ENCODE measurements around the gene PFKFB2.

PFKFB2 gene

DNA sequence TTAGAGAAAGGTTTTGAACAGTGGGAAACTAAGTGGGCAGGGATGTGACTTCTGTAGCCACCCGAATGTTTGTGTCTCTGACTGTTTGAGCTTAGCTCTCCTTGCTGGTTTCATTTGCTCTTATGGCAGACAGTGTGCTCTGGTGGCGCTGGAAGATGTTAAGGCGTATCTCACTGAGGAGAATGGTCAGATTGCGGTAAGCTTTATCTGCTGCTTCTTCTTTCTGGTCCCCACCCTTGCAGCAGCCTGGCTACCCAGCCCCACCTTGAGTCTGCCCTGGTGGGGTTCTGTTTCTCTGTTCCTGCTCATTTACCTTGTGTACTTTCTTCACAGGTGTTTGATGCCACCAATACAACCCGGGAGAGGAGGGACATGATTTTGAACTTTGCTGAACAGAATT lies 9.9 kb downstream of the PFKFB2 start:
- no peak overlapping the region for H3K4me3 ChIP-seq (ENCODE audit: low read length)
- no peak overlapping the region for H3K4me2 ChIP-seq (ENCODE audit: low read depth, low read length)
- H3F3A ChIP-seq (ENCODE audit: insufficient read depth, low read length) = peaks cover 15% of the 10 kb centered on the region
- no peaks in the 10 kb centered on the region for H3K9me3 ChIP-seq (replicated peaks; ENCODE audit: insufficient read depth, low read length)
- H4K20me1 ChIP-seq (ENCODE audit: insufficient read depth, low read length) = no peaks in the 10 kb centered on the region
- no peak overlapping the region for H3K9ac ChIP-seq (ENCODE audit: low read length)
- H3K9me2 ChIP-seq (replicated peaks; ENCODE audit: insufficient read depth, low read length) = no peaks in the 10 kb centered on the region
- no peaks in the 10 kb centered on the region for H3K36me3 ChIP-seq (replicated peaks; ENCODE audit: insufficient read depth, low read length)
- DNase-seq = no peak
- no peak overlapping the region for H2AFZ ChIP-seq (ENCODE audit: low read length)
- H3K79me2 ChIP-seq (ENCODE audit: low read length) = no peaks in the 10 kb centered on the region
- H3K27me3 ChIP-seq (replicated peaks; ENCODE audit: insufficient read depth, low read length) = no peaks in the 10 kb centered on the region
- H3K27ac ChIP-seq (ENCODE audit: low read length) = no peak overlapping the region
- TF ChIP-seq, protein P1, sequence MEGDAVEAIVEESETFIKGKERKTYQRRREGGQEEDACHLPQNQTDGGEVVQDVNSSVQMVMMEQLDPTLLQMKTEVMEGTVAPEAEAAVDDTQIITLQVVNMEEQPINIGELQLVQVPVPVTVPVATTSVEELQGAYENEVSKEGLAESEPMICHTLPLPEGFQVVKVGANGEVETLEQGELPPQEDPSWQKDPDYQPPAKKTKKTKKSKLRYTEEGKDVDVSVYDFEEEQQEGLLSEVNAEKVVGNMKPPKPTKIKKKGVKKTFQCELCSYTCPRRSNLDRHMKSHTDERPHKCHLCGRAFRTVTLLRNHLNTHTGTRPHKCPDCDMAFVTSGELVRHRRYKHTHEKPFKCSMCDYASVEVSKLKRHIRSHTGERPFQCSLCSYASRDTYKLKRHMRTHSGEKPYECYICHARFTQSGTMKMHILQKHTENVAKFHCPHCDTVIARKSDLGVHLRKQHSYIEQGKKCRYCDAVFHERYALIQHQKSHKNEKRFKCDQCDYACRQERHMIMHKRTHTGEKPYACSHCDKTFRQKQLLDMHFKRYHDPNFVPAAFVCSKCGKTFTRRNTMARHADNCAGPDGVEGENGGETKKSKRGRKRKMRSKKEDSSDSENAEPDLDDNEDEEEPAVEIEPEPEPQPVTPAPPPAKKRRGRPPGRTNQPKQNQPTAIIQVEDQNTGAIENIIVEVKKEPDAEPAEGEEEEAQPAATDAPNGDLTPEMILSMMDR (IDR thresholded peaks at IDR 0.05; ENCODE audit: low read length) = no peak
- no peak for TF ChIP-seq EZH2 (optimal IDR thresholded peaks at IDR 0.05; ENCODE audit: low read depth, low read length)
- no peak for TF ChIP-seq EZH2phosphoT487 (IDR thresholded peaks at IDR 0.05; ENCODE audit: low read length)
- peaks cover 19% of the 10 kb centered on the region for H3K4me1 ChIP-seq (ENCODE audit: low read length)

- Histone ChIP-seq H3K9me3 (replicated peaks; ENCODE audit: insufficient read depth, low read length) (no peaks in the 10 kb centered on the region), H3K4me1 (ENCODE audit: low read length) (peaks cover 6% of the 10 kb centered on the region), H3K9me2 (replicated peaks; ENCODE audit: insufficient read depth, low read length) (no peaks in the 10 kb centered on the region), H3F3A (ENCODE audit: insufficient read depth, low read length) (peaks cover under 1% of the 10 kb centered on the region; the same call in 1 of the 2 replicates), H3K79me2 (ENCODE audit: low read length) (no peaks in the 10 kb centered on the region), H3K9ac (ENCODE audit: low read length) (no peak overlapping the region), H3K27me3 (replicated peaks; ENCODE audit: insufficient read depth, low read length) (no peaks in the 10 kb centered on the region), H3K27ac (ENCODE audit: low read length) (no peak overlapping the region), H3K4me3 (ENCODE audit: low read length) (no peak overlapping the region), H2AFZ (ENCODE audit: low read length) (no peak overlapping the region), H4K20me1 (ENCODE audit: insufficient read depth, low read length) (no peaks in the 10 kb centered on the region), H3K36me3 (replicated peaks; ENCODE audit: insufficient read depth, low read length) (no peaks in the 10 kb centered on the region), H3K4me2 (ENCODE audit: low read depth, low read length) (no peak overlapping the region)
- DNase-seq = no peak
- TF ChIP-seq, protein P1 (IDR thresholded peaks at IDR 0.05; ENCODE audit: low read length) = no peak
- TF ChIP-seq EZH2 (optimal IDR thresholded peaks at IDR 0.05; ENCODE audit: low read depth, low read length) (no peak), EZH2phosphoT487 (IDR thresholded peaks at IDR 0.05; ENCODE audit: low read length) (no peak)
These were observed 11.5 kb downstream of the PFKFB2 start for GRCh38 chr1:207064561-207064960.

GRCh38 chr1:207067185-207067584 lies 14.1 kb downstream of the PFKFB2 start:
- H3K36me3 ChIP-seq (replicated peaks; ENCODE audit: insufficient read depth, low read length) = no peaks in the 10 kb centered on the region
- H2AFZ ChIP-seq (ENCODE audit: low read length) = no peak overlapping the region
- no peaks in the 10 kb centered on the region for H3K9me3 ChIP-seq (replicated peaks; ENCODE audit: insufficient read depth, low read length)
- no peak overlapping the region for H3K27ac ChIP-seq (ENCODE audit: low read length)
- H3K27me3 ChIP-seq (replicated peaks; ENCODE audit: insufficient read depth, low read length) = no peaks in the 10 kb centered on the region
- H3K4me2 ChIP-seq (ENCODE audit: low read depth, low read length) = no peak overlapping the region
- no peaks in the 10 kb centered on the region for H3F3A ChIP-seq (ENCODE audit: insufficient read depth, low read length)
- peaks cover 3% of the 10 kb centered on the region; the same call in 1 of the 2 replicates for H3K4me1 ChIP-seq (ENCODE audit: low read length)
- H3K4me3 ChIP-seq (ENCODE audit: low read length) = no peak overlapping the region
- no peak for DNase-seq
- H3K9me2 ChIP-seq (replicated peaks; ENCODE audit: insufficient read depth, low read length) = no peaks in the 10 kb centered on the region
- no peaks in the 10 kb centered on the region for H3K79me2 ChIP-seq (ENCODE audit: low read length)
- no peaks in the 10 kb centered on the region for H4K20me1 ChIP-seq (ENCODE audit: insufficient read depth, low read length)
- TF ChIP-seq EZH2phosphoT487 (IDR thresholded peaks at IDR 0.05; ENCODE audit: low read length) (no peak), EZH2 (optimal IDR thresholded peaks at IDR 0.05; ENCODE audit: low read depth, low read length) (no peak)
- TF ChIP-seq, protein P1 (IDR thresholded peaks at IDR 0.05; ENCODE audit: low read length) = no peak
- no peak overlapping the region for H3K9ac ChIP-seq (ENCODE audit: low read length)
